ENCODE results near the gene LEMD2. TPM values are rescaled to one million over a fixed set of nuclear protein-coding genes. Genes with fewer than 3 reads are reported as not detected.

LEMD2 gene
- total RNA-seq, 1 experiment from 2014 or later: 43.9 TPM

DNA sequence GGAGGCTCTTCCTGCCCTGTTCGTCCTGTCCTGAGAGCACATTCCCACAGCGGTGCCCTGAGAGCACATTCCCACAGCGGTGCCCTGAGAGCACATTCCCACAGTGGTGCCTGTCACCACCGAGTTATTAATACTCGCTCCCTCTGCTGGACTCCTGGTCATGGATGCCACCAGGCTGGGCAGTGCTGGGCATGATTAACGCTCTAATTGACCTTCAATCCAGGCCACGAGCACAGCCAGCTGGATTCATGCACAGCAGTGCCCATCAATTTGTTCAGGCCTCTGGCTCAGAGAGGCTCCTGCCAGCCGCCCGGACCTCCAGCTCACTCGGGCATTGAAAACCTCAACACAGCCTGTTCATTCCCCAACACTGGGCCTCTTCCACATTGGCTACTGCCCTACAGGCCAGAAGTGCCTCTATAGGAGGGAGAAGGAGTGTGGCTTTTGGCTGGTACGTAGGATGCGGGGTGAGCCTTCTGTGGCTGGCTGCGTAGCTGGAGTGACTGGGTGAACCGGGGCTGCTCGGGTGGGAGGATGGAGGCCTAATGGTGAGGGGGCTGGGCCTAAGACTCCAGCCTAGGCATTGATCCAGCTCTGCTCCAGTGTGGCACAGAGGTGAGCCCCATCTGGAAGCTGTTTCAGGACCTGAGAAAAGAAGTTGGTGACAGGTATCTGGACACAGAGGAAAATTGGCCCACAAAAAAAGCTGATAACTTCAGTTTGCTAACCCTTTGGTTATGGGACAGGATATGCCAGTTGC is 51.5 kb downstream of the LEMD2 start:
- no peak overlapping the region for H2AFZ ChIP-seq (ENCODE audit: low read depth, low read length, poor library complexity, severe bottlenecking)
- no peaks in the 10 kb centered on the region for H3K27me3 ChIP-seq (ENCODE audit: insufficient read depth, low read length)
- ATAC-seq (no peak), DNase-seq (ENCODE audit: low read depth, low spot score) (no peak)
- H3K79me2 ChIP-seq (ENCODE audit: insufficient read depth, low read length): no peaks in the 10 kb centered on the region
- H3K9me2 ChIP-seq (ENCODE audit: insufficient read depth): no peaks in the 10 kb centered on the region
- H3K9me3 ChIP-seq (ENCODE audit: control insufficient read depth in 1 of 2, insufficient read depth in 1 of 2, low read depth in 1 of 2, low read length in 2 of 2): no peaks in the 10 kb centered on the region
- RAD21 ChIA-PET (ENCODE audit: low non-redundant PET in 1 of 2, low total read pairs in 2 of 2, uncharacterized antibody in 2 of 2, unreplicated experiment in 2 of 2): no interaction called here
- no peaks in the 10 kb centered on the region for H4K20me1 ChIP-seq (ENCODE audit: insufficient read depth)
- no peak overlapping the region for H3K9ac ChIP-seq (ENCODE audit: low read length)
- BruUV-seq (replicated peaks): no TSS peak
- H3K4me2 ChIP-seq (ENCODE audit: low read length): no peak overlapping the region
- TF ChIP-seq POLR2AphosphoS5 (IDR thresholded peaks at IDR 0.05; ENCODE audit: low read depth, low read length) (no peak), SP1 (IDR thresholded peaks at IDR 0.05; ENCODE audit: low read depth) (no peak), ZNF274 (IDR thresholded peaks at IDR 0.05; ENCODE audit: low read depth, low read length) (no peak), POLR2A (IDR thresholded peaks at IDR 0.05; ENCODE audit: borderline replicate concordance, extremely low read depth, insufficient read depth, insufficient read length) (no peak), FOSL1 (IDR thresholded peaks at IDR 0.05; ENCODE audit: low read depth) (no peak), ELF1 (IDR thresholded peaks at IDR 0.05; ENCODE audit: borderline replicate concordance, low read depth) (no peak), EGR1 (IDR thresholded peaks at IDR 0.05; ENCODE audit: low read depth) (no peak), EZH2phosphoT487 (IDR thresholded peaks at IDR 0.05; ENCODE audit: borderline replicate concordance) (no peak), RAD21 (IDR thresholded peaks at IDR 0.05; ENCODE audit: low read depth) (no peak)
- TF ChIP-seq, protein P1, sequence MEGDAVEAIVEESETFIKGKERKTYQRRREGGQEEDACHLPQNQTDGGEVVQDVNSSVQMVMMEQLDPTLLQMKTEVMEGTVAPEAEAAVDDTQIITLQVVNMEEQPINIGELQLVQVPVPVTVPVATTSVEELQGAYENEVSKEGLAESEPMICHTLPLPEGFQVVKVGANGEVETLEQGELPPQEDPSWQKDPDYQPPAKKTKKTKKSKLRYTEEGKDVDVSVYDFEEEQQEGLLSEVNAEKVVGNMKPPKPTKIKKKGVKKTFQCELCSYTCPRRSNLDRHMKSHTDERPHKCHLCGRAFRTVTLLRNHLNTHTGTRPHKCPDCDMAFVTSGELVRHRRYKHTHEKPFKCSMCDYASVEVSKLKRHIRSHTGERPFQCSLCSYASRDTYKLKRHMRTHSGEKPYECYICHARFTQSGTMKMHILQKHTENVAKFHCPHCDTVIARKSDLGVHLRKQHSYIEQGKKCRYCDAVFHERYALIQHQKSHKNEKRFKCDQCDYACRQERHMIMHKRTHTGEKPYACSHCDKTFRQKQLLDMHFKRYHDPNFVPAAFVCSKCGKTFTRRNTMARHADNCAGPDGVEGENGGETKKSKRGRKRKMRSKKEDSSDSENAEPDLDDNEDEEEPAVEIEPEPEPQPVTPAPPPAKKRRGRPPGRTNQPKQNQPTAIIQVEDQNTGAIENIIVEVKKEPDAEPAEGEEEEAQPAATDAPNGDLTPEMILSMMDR (IDR thresholded peaks at IDR 0.05 in 2 of 3, conservative IDR thresholded peaks at IDR 0.05 in 1 of 3; ENCODE audit: borderline replicate concordance in 1 of 3, insufficient read depth in 1 of 3, low read depth in 2 of 3, low read length in 2 of 3): no peak
- TF ChIP-seq, protein P2, sequence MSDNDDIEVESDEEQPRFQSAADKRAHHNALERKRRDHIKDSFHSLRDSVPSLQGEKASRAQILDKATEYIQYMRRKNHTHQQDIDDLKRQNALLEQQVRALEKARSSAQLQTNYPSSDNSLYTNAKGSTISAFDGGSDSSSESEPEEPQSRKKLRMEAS (IDR thresholded peaks at IDR 0.05): no peak
- TF ChIP-seq, protein P3, sequence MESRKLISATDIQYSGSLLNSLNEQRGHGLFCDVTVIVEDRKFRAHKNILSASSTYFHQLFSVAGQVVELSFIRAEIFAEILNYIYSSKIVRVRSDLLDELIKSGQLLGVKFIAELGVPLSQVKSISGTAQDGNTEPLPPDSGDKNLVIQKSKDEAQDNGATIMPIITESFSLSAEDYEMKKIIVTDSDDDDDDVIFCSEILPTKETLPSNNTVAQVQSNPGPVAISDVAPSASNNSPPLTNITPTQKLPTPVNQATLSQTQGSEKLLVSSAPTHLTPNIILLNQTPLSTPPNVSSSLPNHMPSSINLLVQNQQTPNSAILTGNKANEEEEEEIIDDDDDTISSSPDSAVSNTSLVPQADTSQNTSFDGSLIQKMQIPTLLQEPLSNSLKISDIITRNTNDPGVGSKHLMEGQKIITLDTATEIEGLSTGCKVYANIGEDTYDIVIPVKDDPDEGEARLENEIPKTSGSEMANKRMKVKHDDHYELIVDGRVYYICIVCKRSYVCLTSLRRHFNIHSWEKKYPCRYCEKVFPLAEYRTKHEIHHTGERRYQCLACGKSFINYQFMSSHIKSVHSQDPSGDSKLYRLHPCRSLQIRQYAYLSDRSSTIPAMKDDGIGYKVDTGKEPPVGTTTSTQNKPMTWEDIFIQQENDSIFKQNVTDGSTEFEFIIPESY (IDR thresholded peaks at IDR 0.05; ENCODE audit: extremely low read depth, insufficient replicate concordance, low read length): no peak
- no peak overlapping the region for H3K4me3 ChIP-seq (replicated peaks in 1 of 2; ENCODE audit: low read depth in 1 of 2, low read length in 2 of 2)
- no peaks in the 10 kb centered on the region for H3K36me3 ChIP-seq (ENCODE audit: control insufficient read depth in 1 of 2, insufficient read depth in 2 of 2, low read length in 2 of 2)
- H3K27ac ChIP-seq (ENCODE audit: low read depth, low read length): no peak overlapping the region
- CTCF ChIA-PET: no interaction called here
- POLR2A ChIA-PET: no interaction called here
- intact Hi-C loops (cut with micrococcal nuclease): no loop called here
- peaks cover 0 to 10% of the 10 kb centered on the region in 2 experiments; a peak in 2 of 4 replicates for H3K4me1 ChIP-seq (ENCODE audit: control insufficient read depth in 1 of 2, insufficient read depth in 2 of 2, low read length in 2 of 2)
